Lower leg skin (tissue), 3 donors: Measurements from ENCODE around the gene MB21D2.

Experiments used
- CTCF ChIP-seq, 3 donors: fragments of 450-650 bp; IDR thresholded peaks; one replicate each; pipeline ENCODE4 v1.5.1; 2016; ENCODE audit warnings: antibody characterized with exemption in 3 of 3, mild to moderate bottlenecking in 3 of 3, moderate library complexity in 2 of 3
- POLR2A ChIP-seq, 2 donors: fragments of 450-650 bp; IDR thresholded peaks; one replicate each; pipeline ENCODE4 v1.6.1; 2016 to 2017; ENCODE audit warnings: antibody characterized with exemption in 2 of 2, mild to moderate bottlenecking in 1 of 2, moderate library complexity in 1 of 2

GRCh38 chr3:192820161-192820560, 97.5 kb downstream of the MB21D2 start:
- TF ChIP-seq CTCF (IDR thresholded peaks at IDR 0.05) (no peak), POLR2A (IDR thresholded peaks at IDR 0.05) (no peak)
